Activated effector memory CD4-positive, alpha-beta T cell treated with anti-CD3 and anti-CD28 coated beads, Interleukin-2, amount 50 U/mL, for 16 hours (primary cell): Measurements from ENCODE around the gene TTPAL.
A peak's percentile ranks its signal among the peaks of the same experiment; 100 is the strongest.

Experiments
- DNase-seq: peaks from one replicate; pipeline ENCODE4 v3.0.0-alpha.2; 2020

TTPAL gene

GRCh38 chr20:44475694-44476560, at the start of gene TTPAL:
TSS of gene TTPAL (plus strand) at chr20:44475874. CDS start at chr20:44480000, 4,126 bp downstream.
- DNase-seq = peak; percentile 96

- no peak for DNase-seq
These were observed 49.8 kb upstream of the TTPAL start for GRCh38 chr20:44425923-44426322.

- no peak for DNase-seq
These were observed 48.5 kb upstream of the TTPAL start for GRCh38 chr20:44426879-44427790.

- DNase-seq = no peak
These were observed 47.9 kb upstream of the TTPAL start for GRCh38 chr20:44427804-44428173.

GRCh38 chr20:44428174-44429016, 47.3 kb upstream of the TTPAL start:
- DNase-seq = no peak

GRCh38 chr20:44429017-44429339, 46.7 kb upstream of the TTPAL start:
- DNase-seq = no peak

- no peak for DNase-seq
These were observed 46.0 kb upstream of the TTPAL start for GRCh38 chr20:44429419-44430269.

- DNase-seq = no peak
These were observed 45.2 kb upstream of the TTPAL start for GRCh38 chr20:44430270-44431065.

- DNase-seq = no peak
These were observed 44.6 kb upstream of the TTPAL start for GRCh38 chr20:44431118-44431501.

GRCh38 chr20:44431502-44432234, 44.0 kb upstream of the TTPAL start:
- no peak for DNase-seq

- DNase-seq = no peak
These were observed 42.8 kb upstream of the TTPAL start for GRCh38 chr20:44432618-44433577.

GRCh38 chr20:44433751-44434538, 41.7 kb upstream of the TTPAL start:
- no peak for DNase-seq

- no peak for DNase-seq
These were observed 39.9 kb upstream of the TTPAL start for GRCh38 chr20:44435630-44436335.

- no peak for DNase-seq
These were observed 39.3 kb upstream of the TTPAL start for GRCh38 chr20:44436393-44436792.

- DNase-seq = no peak
These were observed 38.2 kb upstream of the TTPAL start for GRCh38 chr20:44437497-44437896.

GRCh38 chr20:44438782-44439181, 36.9 kb upstream of the TTPAL start:
- DNase-seq = no peak

- no peak for DNase-seq
These were observed 36.4 kb upstream of the TTPAL start for GRCh38 chr20:44439318-44439717.
